ENCODE data around the gene CEP44.
"Not testable (repeated sequence)": the region's sequence is repeated elsewhere in the genome, so short reads cannot be mapped to it uniquely, and the experiment has no call there.

The CEP44 gene

DNA sequence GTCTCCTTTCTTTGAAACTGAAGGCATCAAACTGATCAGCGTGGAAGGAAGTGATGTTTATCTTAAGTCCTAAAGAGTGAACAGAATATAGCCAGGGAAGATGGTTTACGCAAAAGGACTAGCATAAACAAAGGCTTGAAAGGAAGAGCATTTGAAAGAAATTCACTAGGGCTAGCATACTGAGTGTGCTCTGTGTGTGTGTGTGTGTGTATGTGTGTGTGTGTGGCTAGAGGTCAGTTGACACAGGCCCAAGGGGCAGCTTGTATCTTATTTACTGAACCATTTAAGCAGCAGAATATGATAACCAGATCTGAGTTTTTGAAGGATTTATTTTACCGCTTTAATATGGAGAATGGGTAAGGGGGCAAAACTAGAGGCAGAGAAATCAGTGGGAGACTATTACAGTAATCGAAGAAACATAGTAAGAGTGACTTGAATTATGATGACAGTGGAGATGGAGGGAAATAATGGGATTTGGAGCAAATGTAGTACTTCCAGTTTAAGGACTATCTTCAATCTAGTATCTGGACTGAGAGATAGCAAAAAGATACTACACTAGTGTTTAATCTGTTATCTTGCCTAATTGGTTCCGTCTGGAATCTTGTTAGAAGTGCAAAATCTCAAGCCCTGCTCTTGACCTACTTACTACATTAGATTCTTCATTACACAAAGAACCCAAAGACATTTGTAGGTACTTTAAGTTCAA is 36.9 kb downstream of the CEP44 start:
- DNase-seq, result no peak

DNA sequence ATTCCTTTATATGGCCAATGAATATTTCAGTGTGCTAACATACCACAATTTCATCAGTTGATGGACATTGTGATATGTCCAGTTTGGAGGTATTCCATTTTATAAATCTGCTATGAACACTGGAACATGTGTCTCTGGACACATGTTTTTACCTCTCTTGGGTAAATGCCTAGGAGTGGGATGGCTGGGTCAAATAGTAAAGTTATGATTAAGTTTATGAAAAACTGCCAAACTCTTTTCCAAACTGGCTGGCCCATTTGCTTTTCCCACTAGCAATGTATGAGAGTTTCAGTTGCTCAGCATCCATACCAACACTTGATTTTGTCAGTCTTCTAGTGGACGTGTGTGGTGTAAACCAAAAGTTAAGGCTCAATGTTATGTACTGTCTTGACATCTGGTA is 40.5 kb downstream of the CEP44 start:
- no peak for DNase-seq

DNA sequence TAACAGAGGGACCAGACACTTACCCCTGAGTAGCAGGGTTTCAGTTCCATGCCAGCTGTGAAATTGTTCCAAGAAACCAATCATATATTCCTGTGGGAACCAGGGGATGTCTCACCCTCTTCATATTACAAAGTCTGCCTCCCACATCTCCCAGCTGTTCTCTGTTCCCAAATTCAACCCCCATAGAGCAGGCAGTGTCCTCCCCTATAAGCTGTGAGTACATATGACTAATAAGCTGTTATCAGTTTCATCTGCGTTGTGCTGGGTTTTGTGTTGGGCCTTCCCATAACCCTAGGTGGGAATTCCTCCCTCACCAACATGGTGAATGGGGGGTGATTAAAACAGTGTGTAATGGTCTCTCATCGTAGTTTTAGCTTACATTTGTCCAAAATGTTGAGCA is 41.0 kb downstream of the CEP44 start:
- DNase-seq, result no peak

DNA sequence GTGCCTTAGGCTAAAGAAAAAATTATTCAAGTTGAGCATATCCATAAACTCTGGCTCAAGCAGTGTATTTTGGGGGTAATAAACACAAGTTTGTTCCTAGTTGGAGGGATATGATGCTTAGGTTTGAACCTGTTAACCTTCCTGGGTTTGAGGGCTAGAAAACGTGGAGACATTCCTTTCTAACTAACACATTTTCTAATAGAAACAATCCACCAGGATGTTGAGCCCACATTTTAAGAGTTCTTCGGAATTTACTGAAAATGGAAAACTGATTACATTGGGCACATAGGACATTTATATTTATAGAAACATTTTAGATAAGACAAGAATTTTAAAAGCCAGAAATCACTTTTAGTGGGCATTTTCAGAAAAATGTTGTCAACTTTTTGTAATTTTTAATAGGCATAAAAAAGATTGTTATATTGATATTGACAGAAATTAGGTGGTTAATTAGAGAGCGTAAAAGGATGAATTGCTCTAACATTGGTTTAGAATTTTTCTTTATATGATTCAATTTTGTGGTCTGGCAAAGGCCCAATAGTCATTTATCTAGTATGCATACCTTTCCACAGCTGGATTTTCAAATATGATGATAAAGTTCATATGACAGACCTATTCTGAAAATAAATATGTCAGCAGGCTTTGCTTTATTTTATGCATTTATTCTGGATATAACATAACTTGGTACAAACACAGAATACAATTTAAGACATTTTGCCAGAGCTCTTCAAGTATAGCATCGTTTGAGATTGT is 49.2 kb downstream of the CEP44 start:
- DNase-seq, result no peak

DNA sequence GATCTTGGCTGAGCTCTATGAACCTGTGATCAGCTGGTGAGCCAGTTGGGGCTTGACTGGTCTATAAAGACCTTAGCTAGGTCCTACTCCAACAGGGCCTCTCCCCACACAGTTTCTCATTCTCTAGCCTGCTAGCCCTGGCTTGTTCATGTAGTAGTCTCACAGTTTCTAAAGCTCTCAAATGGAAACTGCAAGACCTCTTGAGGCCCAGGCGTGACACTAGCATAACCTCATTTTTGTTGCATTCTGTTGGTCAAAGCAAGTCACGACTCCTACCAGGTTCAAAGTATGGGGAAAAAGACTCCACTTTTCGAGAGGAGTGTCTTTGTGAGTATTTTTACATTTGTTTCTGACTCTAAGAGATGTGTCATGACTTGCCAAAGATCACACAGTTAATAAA is 50.9 kb downstream of the CEP44 start:
- DNase-seq, result no peak

DNA sequence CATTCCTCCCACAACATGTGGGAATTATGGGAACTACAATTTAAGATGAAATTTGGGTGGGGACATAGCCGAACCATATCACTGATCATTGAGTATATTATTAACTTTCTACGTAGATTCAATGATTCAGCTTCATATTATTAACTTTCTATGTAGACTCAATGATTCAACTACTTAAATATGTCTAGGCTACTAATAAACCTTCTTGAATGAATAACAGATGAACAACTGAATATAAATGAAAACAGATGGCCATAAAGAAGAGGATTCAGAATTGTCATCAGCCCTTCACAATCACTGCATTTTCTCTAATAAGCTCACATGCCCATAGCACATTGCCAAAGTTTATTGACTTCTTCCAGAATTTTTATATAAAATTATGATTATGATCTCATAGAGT is 57.0 kb downstream of the CEP44 start:
- DNase-seq, result no peak

DNA sequence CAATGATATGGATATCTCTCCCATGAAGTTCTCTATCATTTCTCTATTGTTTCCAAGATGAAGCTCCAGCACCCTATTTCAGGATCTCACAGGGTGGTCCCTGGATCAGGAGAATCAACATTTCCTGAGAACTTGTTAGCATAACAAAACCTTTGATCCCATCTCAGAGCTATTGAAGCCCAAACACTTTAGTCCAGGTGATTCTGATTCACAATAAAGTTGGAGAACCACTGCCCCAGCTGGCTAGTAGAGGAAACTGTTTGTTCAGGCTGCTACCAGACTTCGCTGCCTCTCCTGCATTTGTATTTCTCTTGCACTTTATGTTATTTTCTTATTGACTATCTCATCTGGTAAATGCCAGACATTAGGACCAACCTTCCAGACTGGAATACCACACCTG is 65.4 kb downstream of the CEP44 start:
- no peak for DNase-seq

DNA sequence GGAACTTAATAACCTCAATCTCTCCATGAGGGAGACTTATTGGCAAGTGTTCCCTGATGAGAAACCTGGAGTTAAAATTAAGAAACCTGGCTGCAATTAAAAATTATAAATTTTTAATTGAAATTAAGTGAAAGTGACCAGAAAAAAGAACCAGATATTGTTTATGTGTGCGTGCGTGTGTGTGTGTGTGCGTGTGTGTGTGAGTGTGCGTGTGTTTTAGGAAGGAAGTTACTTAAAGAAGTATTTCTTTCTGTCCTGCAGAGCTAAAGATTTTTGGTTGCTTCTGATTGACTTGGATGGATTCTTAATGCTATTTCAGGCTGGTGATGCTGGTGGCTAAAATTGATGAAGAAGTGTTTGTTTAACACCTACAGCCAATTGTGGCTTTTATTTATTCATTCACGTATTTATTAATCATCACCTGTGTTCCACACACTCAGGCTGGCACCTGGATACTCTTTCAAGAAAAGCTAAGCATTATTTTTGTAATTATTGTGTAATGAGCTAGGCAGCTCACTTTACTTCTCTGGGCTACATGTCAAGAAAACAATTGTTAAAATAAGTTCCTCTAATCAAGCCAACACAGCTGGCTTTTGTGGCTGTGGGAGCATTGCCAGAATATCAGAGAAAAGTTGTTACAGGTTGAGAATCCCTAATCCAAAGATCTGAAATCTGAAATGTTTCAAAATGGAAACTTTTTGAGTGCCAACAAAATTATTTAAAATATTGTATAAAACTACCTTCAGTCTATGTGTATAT is 68.5 kb downstream of the CEP44 start:
- no peak for DNase-seq

DNA sequence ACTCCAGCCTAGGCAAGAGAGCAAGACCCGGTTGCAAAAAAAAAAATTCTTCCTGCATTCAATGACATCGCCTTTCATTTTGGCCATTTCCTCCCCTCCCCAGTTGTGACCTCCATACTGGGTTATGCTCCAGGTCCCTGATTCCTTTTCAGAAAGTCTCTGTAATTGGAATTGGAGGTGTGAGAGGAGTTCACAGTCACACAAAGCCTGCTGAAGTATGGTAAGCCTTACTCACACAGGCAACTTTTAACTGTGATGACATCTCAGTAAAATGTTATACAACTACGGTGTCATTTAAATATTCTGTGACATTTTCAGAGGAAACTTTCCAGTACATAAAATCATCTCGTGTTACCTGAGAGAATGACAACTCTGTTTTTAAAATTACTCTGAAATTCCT is 73.6 kb downstream of the CEP44 start:
- DNase-seq, result peak in 1 of 56 donors; percentile 3

DNA sequence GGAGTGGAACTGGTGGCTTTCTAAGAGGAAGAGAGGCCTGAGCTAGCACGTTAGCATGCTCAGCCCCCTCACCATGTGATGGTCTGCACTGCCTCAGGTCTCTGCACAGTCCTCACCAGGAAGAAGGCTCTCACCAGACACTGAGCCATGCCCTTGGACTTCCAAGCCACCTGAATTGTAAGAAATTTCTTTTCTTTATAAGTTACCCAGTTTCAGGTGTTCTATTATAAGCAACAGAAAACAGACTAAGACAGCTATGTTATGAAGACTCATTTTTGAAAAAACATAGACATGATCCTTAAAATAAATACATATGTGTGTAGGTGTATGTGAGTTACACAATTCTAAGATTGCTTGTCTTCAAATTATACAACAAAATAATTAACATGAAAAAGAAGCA is 74.7 kb downstream of the CEP44 start:
- DNase-seq, result no peak

DNA sequence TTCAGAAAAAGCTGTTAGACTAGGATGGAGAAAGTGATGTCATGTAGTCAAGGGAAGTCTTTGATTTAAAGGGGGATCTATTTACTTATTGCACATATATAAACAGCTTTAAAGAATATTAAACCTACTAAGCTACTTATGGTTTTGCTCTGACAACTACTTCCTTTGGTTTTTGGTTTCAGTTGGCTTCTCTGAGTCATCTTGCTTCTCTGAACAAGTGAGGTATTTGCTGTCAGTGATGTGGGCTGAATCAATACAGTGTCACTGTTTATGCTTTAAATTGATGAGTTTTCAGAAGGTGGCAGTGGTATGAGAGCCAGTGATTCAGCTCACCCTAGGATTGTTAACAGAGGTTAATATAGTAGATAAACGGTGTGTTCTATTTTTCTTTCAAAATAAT is 75.1 kb downstream of the CEP44 start:
- DNase-seq, result no peak

DNA sequence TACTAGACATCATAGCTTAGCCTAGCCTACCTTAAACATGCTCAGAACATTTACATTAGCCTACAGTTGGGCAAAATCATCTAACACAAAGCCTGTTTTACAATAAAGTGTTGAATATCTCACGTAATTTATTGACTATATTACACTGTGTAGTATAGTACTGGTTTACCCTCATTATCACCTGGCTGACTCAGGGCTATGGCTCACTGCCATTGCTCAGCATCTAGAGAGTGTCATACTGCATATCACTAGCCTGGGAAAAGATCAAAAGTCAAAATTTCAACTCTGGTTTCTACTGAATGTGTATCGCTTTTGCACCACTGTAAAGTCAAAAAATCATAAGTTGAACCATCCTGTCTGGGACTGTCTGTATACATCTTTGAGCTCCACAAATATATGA is 78.6 kb downstream of the CEP44 start:
- DNase-seq, result no peak

DNA sequence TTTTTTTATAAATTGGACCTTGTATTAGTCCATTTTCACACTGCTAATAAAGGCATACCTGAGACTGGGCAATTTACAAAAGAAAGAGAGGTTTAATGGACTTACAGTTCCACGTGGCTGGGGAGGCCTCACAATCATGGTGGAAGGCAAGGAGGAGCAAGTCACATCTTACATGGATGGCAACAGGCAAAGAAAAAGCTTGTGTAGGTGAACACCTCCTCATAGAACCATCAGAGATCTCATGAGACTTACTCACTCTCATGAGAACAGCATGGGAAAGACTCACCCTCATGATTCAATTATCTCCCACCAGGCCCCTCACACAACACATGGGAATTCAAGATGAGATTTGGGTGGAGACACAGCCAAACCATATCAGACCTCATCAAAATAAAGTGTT is 80.1 kb downstream of the CEP44 start:
- not testable (repeated sequence) for DNase-seq

DNA sequence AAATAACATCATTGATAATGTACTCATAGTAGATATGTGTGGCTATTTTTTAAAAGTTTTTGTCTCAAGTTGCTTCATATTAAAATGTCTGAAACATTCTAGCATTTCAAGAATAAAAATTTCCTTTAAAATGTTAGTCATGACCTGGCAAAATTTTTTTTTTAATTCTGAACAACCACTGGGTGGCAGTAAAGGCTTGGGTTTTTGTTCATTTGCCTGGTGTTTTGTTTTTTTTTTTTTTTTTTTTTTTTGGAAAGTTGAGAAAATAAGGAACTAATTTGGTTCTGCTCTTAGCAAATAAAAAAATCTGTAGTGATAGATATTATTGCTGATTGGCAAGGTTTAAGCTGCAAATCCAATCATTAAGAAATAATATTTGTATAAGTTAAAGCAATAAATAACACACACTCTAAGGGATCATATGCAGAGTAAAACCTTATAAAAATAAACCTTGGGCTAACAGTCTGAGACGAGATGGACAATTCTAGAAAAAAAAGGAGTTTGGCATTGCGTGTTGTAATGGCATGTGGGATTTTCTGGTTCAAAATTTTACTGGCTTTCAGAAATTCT is 81.4 kb downstream of the CEP44 start:
- no peak for DNase-seq

DNA sequence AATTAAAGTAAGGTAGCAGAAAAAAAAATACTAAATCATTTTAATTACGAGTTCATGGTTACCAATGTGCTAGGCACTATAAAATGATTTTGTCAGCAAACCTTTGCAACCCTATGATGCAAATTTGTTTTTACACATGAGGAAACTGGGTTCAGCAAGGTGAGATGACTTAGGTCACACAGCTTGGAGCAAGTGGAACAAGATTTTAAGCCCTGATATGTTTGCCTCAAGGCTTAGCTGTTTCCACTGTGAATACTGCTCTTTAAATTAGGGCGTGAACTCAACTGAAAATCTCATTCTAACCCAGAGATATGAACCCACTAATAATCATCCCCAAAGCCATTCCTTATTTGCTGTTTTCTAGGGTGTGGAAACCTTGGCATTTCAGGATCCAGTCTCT is 86.3 kb downstream of the CEP44 start:
- DNase-seq, result no peak

DNA sequence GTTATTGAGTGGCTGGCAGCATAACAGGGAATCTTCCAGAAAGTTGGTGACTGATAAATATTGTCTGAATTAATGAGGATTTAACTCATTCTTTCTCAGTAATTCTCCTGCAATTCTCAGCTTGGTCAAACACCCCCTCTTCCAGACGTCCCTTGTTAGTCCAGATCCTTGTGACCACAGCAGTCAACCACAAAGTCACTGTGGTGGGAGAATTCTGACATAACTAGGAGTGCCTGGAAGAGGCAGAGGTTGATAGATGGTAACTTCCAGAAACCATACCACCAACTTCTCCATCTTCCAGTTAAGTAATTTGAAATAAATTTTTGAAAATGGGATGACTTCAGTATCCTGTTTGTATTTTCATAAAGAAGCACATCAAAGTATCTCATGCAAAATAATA is 90.1 kb downstream of the CEP44 start:
- DNase-seq, result no peak

DNA sequence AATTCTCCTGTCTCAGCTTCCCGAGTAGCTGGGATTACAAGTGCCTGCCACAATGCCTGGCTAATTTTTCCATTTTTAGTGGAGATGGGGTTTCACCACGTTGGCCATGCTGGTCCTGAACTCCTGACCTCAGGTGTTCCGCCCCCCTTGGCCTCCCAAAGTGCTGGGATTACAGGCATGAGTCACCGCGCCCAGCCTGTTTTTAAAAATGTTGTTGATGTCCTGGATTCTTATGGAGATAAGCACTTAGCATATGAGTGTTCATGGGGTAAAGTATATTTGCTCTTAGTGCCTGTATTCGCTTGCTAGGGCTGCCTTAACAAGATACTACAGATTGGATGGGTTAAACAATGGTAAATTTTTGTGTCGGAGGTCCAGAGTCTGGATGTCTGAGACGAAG is 91.7 kb downstream of the CEP44 start:
- DNase-seq, result no peak

DNA sequence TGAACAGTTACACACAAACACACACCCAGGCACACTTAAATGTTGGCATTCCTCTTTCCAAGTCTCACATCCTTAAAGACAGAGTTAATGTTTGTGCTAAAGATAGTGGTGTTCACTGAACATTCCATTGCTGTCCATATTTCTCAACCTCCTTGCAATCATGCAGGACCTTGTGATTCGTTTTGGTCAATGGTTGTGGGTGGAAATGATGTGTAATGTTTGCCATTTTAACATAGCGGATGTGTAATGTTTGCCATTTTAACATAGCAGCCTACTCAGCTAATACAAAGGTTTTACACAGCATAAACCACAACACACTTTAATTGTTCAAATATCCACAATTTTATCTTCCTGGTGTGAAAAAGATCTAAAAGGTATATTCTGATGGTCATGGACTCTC is 93.9 kb downstream of the CEP44 start:
- no peak for DNase-seq

DNA sequence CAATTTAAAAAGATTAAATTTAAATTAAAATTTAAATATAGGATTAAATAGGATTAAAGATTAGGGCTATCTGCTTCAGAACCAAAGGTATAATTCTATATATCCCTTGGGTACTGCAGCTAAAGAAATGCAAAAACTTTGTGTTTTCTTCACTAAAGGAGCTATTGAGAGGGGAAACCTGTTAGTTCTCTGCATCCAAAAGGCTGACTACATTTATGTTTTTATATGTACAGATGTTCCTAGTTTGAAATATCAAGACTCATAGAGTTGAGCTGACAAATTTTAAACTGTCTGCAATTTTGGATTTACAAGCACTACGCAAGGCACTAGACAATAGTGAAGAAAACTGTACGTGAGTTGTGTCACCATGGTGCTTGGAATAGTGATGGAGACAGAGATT is 95.2 kb downstream of the CEP44 start:
- no peak for DNase-seq

DNA sequence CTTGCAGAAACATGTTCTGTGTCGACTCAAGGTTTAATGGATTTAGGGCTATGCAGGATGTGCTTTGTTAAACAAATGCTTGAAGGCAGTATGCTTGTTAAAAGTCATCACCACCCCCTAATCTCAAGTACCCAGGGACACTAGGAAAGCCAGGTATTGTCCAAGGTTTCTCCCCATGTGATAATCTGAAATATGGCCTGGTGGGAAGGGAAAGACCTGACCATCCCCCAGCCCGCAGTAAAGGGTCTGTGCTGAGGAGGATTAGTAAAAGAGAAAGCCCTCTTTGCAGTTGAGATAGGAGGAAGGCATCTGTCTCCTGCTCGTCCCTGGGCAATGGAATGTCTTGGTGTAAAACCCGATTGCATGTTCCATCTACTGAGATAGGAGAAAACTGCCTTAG is 96.5 kb downstream of the CEP44 start:
- not testable (repeated sequence) for DNase-seq

DNA sequence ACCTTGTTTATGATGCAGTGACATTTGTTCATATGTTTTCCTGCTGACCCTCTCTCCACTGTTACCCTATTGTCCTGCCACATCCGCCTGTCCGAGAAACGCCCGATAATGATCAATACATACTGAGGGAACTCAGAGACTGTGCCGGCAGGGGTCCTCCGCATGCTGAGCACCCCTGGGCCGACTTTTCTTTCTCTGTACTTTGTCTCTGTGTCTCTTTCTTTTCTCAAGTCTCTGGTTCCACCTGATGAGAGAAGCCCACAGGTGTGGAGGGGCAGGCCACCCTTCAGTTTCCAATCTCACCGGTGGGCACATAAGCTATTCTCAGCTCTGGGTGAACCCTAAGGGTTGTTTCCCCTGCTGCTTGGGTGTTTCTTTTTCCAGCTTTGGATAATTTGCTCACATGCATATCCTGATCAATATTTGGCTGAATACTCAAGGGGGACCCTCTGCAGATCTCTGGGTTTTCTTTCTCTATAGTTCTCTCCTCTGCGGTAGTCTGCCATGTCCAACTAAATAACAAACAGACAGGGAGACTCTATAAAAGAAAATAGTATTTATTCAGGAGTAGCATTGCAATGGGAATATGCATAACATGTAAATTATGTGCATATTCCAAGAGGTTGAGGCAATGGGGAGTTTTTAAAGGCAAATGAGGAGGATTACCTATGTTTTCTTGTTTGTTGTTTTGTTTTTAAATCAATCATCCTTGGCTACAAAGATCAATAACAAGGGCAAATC is 97.2 kb downstream of the CEP44 start:
- no peak for DNase-seq

DNA sequence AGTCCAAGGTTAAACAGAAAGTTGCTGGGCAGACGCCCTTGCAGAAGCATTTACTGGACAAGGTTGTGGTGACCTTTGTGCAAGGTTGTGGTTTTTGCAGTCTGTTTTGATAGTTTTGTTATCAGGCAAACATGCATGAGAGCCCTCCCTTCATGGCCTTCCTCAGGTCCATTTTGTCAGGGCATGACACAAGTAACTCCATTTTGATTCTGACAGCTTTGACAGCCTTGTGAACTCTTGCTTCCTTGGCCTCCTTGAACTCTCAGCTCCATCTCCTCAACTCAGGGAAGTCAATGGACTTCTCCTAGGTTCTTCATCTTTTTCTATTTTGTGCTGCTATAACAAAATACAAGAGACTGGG is 97.7 kb downstream of the CEP44 start:
- no peak for DNase-seq
